ENCODE results near the gene RWDD2A.

- TF ChIP-seq CTCF (IDR thresholded peaks at IDR 0.05; ENCODE audit: borderline replicate concordance, extremely low read depth, low read length, poor library complexity, severe bottlenecking) = no peak
- TF ChIP-seq EZH2 (IDR thresholded peaks at IDR 0.05; ENCODE audit: borderline replicate concordance, low read depth, low read length, severe bottlenecking) = no peak
These were observed at the start of gene RWDD2A, which contains the start of gene PGM3 for GRCh38 chr6:83192871-83193746.
